CD4-positive, alpha-beta T cell treated with Interleukin-15 for 4 hours (primary cell): ENCODE data around the gene TGFB2.

Experiments
- DNase-seq: peaks from one replicate; pipeline ENCODE4 v3.0.0-alpha.2; 2020; ENCODE audit warnings: low spot score

TGFB2 gene

DNA sequence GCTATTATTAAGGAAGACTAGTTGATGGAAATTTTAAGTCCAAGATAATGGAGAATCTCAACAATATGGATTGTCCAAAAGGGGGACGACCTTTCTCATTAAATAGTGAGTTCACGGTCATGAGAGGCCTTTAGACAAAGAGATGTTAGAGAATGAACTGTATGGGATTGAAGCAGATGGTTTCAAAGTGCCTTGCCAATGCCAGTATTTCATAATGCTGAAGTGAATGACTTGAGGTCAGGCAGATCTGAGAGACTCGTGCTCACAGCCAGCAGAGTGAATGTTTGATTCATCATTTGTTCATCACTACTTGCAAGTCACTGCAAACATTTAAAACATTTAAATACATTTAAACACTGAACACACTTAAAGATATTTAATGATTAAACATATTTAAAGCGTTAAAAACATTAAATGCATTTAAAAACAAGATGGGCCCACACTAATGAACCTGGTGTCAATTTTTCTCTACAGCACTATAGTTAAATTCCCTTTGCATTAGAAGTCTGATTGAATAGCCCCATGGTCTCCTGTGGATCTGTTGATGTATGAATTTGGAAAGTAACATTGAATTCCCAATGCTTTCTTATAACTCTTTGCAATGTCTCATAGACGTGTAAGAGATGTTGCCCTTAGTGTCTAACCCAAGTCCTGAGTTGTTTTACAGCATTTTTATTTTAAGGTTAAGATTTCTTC lies 80.7 kb downstream of the TGFB2 start:
- no peak for DNase-seq

DNA sequence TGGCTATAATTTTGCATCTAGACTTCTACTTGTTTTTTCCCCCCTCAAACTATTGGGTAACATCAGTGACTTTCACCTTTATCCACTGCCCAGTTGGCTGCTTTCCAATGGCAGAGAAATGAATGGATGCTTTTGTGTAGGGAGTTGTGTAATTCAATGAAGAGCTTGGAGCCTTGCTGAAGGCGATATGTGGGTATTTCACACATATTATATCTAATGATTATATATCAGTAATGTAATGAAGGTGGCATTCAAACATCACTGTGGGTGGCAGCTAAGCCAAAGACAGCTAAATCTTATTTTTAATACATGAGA lies 81.2 kb downstream of the TGFB2 start:
- no peak for DNase-seq

GRCh38 chr1:218429301-218429700 lies 84.2 kb downstream of the TGFB2 start:
- no peak for DNase-seq

DNA sequence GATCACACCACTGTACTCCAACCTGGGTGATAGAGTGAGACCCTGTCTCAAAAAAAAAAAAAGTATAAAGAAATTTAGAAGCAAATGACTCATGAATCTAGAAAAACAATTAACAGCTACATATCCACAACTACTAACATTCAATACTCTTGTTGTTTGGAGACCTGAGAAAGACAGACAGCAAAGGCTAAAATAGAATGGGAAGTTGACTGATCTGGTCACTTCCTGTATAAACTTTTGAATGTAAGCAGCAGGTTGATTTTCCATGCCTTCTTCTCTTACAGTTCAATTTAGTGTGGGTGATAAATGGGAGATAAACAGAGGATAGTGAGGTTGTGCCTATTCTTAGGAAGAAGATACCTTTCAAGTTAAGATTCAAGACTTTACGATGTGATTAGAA lies 85.2 kb downstream of the TGFB2 start:
- no peak for DNase-seq

DNA sequence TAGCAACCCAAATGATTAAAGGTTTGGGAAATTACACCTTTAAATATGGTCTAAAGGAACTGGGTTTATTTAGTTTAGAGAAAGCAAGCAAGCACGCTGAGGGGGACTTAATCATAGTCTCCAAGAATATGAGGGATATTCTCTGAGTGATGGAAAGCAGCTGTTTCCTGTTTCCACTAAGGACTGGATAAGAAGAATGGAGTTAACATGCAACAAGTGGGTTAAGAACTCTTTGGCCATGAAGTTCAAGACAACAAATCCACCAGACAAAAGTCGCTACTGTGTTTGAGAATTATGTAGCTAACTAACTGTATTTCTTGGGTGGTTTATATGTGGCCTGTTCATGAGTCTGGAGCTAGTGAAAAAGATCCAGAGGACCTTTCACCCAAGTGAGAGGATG lies 85.7 kb downstream of the TGFB2 start:
- DNase-seq, result no peak

GRCh38 chr1:218431476-218431875 lies 86.3 kb downstream of the TGFB2 start:
- DNase-seq, result no peak

- no peak for DNase-seq
Observed at GRCh38 chr1:218433744-218434143, 88.6 kb downstream of the TGFB2 start.

- DNase-seq, result no peak
Observed at GRCh38 chr1:218435528-218435927, 90.4 kb downstream of the TGFB2 start.

DNA sequence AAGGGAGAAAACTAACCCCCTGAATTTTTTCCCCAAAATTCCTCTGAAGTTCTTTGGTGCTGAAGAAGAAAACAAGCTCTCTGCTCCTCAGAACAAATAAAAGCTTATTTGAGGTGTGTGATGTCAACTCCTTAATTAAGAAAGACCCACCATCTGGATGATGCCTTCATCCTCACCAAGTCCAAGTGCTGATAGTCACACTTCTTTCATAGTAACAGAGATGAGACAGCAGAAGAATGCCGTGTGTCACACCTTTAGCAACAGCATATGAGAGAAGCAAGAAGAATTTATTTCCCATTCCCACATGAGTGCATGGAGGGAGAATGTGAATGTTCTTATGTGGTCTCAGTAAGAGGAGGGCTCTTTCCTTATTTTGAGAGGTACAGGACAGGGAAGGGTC lies 91.2 kb downstream of the TGFB2 start:
- no peak for DNase-seq

- DNase-seq, result no peak
Observed at GRCh38 chr1:218436997-218437396, 91.9 kb downstream of the TGFB2 start.

DNA sequence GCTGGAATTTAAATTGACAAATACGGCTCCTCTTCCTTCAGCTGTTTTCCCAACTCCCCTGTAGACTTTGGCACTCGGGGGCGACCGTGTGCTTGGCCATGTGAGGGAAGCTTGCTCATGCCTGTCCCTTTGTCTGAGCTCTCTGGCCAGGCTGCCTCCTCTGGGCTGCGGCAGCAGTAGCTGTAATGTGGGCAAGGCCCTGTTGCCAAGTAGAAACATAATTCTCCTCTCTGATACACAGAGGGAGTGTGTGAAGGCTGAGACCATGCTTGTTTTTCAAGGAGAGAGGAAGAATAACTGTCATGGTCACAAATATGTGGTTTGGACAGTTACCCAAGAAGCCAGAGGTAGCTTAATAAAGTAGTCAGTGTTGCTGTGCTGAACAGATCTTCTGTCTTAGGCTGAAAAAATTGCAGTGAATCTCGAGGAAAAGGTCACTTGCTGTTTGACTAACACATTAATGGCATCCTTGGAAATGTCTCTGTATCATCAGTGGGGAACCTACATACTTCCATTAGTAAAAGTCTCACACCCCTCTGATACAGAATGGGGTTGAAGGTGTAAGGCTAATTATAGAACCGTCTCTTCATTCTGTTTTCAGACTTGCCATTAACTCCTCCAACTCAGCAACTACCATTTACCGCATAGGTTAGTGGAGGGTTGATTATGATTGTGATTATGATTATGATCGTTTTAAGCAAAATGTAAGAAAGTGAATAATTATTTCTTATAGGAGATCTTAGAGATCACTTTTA lies 94.6 kb downstream of the TGFB2 start:
- no peak for DNase-seq

GRCh38 chr1:218443255-218443654 lies 98.1 kb downstream of the TGFB2 start:
- DNase-seq, result no peak

DNA sequence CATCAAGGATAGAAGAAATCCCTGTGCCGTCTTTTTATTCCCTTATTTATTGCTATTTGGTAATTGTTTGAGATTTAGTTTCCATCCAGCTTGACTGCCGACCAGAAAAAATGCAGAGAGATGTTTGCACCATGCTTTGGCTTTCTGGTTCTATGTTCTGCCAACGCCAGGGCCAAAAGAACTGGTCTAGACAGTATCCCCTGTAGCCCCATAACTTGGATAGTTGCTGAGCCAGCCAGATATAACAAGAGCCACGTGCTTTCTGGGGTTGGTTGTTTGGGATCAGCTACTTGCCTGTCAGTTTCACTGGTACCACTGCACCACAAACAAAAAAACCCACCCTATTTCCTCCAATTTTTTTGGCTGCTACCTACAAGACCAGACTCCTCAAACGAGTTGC lies 99.0 kb downstream of the TGFB2 start:
- DNase-seq, result no peak

GRCh38 chr1:218444588-218444987 lies 99.5 kb downstream of the TGFB2 start:
- no peak for DNase-seq

DNA sequence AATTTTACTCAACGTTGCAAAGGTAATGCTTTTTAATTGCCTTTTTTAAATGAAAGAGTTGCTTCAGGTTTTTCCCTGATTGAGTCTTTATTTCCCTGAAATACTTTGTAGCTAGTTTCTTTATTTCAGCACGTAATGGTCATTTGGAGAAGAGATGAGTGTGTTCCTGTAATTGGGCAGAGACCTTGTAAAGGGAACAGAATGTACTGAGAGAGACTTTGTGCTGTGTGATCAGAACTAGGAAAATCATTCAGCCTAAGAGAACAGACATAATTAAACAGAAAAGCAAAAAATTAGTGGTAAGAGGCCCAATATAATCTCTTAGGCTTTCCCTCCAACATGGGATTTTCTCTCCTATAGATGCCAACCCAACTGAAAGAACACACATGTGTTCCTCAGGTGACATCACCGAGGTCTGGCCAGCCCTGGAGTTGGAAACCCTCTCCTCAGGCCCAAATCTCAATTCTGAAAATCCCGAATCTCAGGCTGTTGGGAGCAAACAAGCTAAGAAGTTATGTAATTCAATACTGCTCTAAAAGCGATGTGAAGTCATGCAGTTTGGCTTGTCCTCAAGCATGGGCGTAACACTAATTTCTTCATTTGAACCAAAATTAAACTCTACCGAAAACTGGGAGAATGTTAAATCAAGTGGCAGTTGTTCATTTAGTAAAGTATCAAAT lies 102.0 kb downstream of the TGFB2 start:
- no peak for DNase-seq

DNA sequence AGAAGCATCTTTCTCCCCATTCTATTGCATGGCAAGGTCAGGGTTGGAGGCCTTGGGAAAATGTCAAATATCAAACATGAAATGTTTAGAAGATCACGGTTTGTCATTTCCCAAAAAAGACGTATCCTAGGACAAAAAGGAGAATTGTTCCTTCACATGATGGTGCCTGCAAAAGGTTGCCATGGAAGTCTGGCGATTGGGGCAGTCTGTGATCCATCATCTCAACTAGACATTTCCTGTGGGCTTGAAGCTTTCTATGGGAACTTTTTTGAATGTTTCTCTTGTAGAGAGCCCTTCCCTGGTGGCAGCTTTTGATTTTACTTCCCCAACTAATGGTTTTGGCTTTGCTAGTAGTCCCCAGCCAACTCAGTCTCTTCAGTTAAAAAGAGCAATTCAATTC lies 106.3 kb downstream of the TGFB2 start:
- no peak for DNase-seq

- no peak for DNase-seq
Observed at GRCh38 chr1:218454700-218455282, 109.7 kb downstream of the TGFB2 start.

DNA sequence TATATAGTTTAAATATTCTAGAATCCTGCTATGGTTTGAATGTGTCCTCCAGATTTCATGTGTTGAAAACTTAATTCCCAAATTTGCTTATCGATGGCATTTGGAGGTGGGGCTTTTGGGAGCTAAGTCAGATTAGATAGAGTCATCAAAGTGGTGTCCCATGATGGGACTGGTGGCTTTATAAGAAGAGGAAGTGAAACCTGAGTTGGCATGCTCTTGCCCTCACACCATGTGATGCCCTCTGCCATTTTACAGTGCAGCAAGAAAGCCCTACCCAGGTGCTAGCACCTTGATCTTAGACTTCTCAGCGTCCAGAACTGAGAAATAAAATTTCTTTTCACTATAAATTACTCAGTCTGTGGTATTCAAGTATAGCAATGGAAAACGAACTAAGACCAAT lies 111.3 kb downstream of the TGFB2 start:
- DNase-seq, result no peak

- DNase-seq, result no peak
Observed at GRCh38 chr1:218459450-218459849, 114.3 kb downstream of the TGFB2 start.

GRCh38 chr1:218459878-218460711 lies 115.0 kb downstream of the TGFB2 start:
- DNase-seq, result no peak

DNA sequence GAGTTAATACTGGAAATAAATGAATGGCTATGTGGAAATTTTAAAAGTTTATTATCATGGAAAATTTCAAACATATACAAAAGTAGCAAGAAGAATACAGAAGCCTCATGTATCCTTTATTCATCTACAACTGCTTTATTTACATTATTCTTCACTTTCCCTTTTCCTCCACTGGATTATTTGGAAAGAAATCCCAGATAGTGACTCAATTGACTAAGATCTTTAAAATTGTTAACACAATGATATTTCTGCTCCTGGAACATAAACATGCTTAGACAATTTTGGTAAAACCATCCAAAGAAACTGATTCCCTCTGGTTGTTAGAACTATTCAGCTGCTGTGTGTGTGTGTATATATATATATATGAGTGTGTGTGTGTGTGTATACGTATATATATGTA lies 116.2 kb downstream of the TGFB2 start:
- DNase-seq, result no peak

DNA sequence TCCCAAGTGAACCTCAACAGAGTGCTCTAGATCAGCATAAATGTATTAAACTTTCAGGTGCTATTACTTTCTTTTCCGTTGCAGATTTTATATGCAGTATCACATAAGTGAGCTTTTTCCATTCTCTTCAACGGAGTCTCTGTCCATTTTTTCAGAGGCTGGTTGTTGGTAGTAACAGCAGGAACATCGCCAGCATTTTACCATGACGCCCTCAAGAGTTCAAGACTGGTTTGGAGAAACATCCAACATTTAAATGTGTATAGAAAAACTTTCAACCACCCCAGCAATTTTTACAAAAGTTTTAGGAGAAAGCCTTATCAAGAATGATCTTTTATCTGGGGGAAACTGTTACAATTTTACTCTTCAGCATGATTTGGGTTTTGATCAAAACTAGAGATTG lies 117.0 kb downstream of the TGFB2 start:
- DNase-seq, result no peak
